Neural crest cell (in vitro differentiated cells): ENCODE results near the gene PDE6G. TPM values are rescaled to one million over a fixed set of nuclear protein-coding genes. Genes with fewer than 3 reads are reported as not detected.

ENCODE experiments used
- DNase-seq: peaks from one replicate; pipeline ENCODE4 v3.0.0; 2021; ENCODE audit warnings: low read depth, mixed read lengths, low spot score
- H3K27ac Mint-ChIP-seq: one replicate; pipeline ENCODE4 v1.8.0; 2021; ENCODE audit warnings: mild to moderate bottlenecking, mixed read lengths; ENCODE audit not compliant: unreplicated experiment
- H3K27me3 Mint-ChIP-seq: 2 replicates; pipeline ENCODE4 v1.8.0; 2021; ENCODE audit warnings: low read depth, mild to moderate bottlenecking, mixed read lengths
- H3K36me3 Mint-ChIP-seq: 2 replicates; pipeline ENCODE4 v1.8.0; 2021; ENCODE audit warnings: low read depth, mild to moderate bottlenecking, mixed read lengths
- H3K4me1 Mint-ChIP-seq: 2 replicates; pipeline ENCODE4 v1.8.0; 2021; ENCODE audit warnings: mixed read lengths
- H3K4me3 Mint-ChIP-seq: one replicate; pipeline ENCODE4 v1.8.0; 2021; ENCODE audit warnings: mild to moderate bottlenecking, mixed read lengths
- H3K9me3 Mint-ChIP-seq: 2 replicates; pipeline ENCODE4 v1.8.0; 2021; ENCODE audit warnings: mixed read lengths
- total RNA-seq: library from RNA; stranded (reverse); gene quantifications from 2 replicates; pipeline ENCODE4 v1.2.1, GENCODE V29; 2021
- TF ChIP-seq, protein P1 (sequence below): fragments of 200-600 bp; sonication (generic); conservative IDR thresholded peaks from 2 replicates; pipeline ENCODE4 v1.5.0; 2021; ENCODE audit warnings: antibody characterized with exemption, mild to moderate bottlenecking

The PDE6G gene
- total RNA-seq, 1 donor from 2014 or later: 0.79 TPM

- no peak overlapping the region for H3K4me3 Mint-ChIP-seq
- H3K4me1 Mint-ChIP-seq: no peaks in the 10 kb centered on the region
- H3K27me3 Mint-ChIP-seq: no peaks in the 10 kb centered on the region
- TF ChIP-seq, protein P1, sequence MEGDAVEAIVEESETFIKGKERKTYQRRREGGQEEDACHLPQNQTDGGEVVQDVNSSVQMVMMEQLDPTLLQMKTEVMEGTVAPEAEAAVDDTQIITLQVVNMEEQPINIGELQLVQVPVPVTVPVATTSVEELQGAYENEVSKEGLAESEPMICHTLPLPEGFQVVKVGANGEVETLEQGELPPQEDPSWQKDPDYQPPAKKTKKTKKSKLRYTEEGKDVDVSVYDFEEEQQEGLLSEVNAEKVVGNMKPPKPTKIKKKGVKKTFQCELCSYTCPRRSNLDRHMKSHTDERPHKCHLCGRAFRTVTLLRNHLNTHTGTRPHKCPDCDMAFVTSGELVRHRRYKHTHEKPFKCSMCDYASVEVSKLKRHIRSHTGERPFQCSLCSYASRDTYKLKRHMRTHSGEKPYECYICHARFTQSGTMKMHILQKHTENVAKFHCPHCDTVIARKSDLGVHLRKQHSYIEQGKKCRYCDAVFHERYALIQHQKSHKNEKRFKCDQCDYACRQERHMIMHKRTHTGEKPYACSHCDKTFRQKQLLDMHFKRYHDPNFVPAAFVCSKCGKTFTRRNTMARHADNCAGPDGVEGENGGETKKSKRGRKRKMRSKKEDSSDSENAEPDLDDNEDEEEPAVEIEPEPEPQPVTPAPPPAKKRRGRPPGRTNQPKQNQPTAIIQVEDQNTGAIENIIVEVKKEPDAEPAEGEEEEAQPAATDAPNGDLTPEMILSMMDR: no peak
- H3K36me3 Mint-ChIP-seq: peaks cover 6% of the 10 kb centered on the region
- no peak overlapping the region for H3K27ac Mint-ChIP-seq
- no peak for DNase-seq
- H3K9me3 Mint-ChIP-seq: no peaks in the 10 kb centered on the region
Observed at GRCh38 chr17:81609541-81610311, 46.6 kb downstream of the PDE6G start.

DNA sequence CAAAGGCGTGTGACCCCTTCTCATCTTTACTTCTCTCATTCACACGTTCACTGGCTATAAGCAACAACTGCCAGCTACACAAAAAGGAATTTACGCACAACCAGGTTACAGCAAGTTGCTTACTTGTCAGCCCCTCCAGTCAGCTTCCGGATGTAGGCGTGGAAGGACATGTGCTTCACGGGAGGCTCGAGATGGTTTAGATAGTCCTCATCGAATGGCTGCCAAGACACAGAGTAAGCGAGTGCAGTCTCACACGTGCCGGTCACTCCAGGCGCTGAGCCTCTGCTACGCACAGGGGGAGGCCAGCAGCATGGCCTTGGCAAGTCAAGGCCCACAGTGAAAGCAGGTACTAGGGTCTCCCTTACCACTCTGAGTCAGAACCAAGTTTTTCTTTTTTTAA is 47.7 kb downstream of the PDE6G start:
- DNase-seq: no peak
- peaks cover 6% of the 10 kb centered on the region for H3K36me3 Mint-ChIP-seq
- H3K9me3 Mint-ChIP-seq: no peaks in the 10 kb centered on the region
- no peaks in the 10 kb centered on the region for H3K4me1 Mint-ChIP-seq
- no peak overlapping the region for H3K27ac Mint-ChIP-seq
- TF ChIP-seq, protein P1: no peak
- no peak overlapping the region for H3K4me3 Mint-ChIP-seq
- H3K27me3 Mint-ChIP-seq: no peaks in the 10 kb centered on the region

DNA sequence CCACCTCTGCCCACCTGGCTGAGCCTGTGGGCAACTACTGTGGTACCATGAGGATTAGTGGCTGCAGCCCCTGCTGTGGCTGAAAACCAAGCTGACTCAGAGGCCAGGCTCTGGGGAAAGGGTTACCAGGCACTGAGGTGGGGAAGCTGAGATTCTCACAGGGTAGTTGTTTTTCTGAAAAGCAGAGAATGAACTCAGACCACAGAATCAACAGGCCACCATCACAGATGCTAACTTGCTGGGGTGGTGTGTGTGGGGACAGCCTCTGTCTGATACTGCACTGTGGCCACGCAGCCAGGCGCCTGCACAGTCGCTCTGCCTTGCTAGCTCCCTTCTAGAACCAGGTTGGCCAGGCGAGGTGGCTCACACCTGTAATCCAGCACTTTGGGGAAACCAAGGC is 48.3 kb downstream of the PDE6G start:
- no peak overlapping the region for H3K27ac Mint-ChIP-seq
- TF ChIP-seq, protein P1: no peak
- no peaks in the 10 kb centered on the region for H3K9me3 Mint-ChIP-seq
- H3K4me1 Mint-ChIP-seq: no peaks in the 10 kb centered on the region
- no peaks in the 10 kb centered on the region for H3K27me3 Mint-ChIP-seq
- no peak for DNase-seq
- H3K36me3 Mint-ChIP-seq: peaks cover 6% of the 10 kb centered on the region
- H3K4me3 Mint-ChIP-seq: no peak overlapping the region

DNA sequence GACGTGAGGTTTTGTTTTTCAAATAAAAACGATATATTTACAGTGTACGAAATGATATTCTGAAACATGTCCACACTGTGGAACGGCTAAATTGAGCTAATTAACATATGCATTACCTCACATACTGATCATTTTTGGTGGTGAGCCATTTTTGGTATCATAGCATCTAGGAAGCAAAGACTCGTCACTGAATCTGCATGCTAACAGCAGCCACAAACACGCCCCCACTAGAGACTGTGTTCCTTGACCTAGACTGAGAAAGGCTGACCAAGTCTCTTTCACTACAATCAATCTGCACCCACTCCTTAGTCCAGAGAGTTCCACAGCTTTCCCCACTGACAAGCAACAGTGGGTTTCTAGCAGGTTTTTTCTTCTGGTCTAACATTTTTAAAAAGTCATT is 48.9 kb downstream of the PDE6G start:
- Mint-ChIP-seq H3K9me3 (no peaks in the 10 kb centered on the region), H3K4me1 (no peaks in the 10 kb centered on the region), H3K27ac (no peak overlapping the region), H3K36me3 (peaks cover 6% of the 10 kb centered on the region), H3K27me3 (no peaks in the 10 kb centered on the region), H3K4me3 (no peak overlapping the region)
- DNase-seq: no peak
- TF ChIP-seq, protein P1: no peak

DNA sequence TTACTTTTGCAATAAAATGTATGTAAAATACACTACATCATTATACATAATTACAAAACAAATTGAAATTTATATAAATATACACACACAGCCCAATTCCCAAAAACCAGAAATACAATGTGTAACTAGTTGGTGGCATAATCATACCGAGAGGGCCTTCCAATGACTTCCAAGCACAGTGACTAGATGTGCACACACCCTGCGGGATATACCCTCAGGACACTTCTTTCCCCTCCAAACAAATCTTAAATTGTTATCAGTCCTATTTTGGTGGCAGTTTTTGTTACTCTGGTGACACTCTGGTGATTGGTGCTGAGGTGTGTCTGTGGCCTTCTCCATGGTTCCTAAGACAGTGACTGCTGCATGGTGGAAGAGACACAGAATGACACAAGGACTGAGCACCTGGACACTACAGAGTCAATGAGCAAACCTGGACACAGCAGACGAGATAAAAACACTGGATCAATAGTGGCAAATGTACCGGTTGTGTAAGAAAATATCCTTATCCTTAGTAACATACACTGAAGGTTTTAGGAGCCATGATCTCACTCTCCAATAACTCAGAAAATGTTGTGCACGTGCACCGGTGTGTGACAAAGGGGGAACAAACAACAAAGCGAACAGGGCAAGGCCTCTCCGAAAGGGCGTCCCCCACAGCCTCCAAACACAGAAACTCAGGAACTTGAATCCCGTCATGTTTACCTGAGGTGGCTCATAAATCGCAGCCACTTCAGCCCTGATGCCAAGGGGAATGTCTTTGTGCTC is 52.3 kb downstream of the PDE6G start:
- no peak overlapping the region for H3K27ac Mint-ChIP-seq
- no peaks in the 10 kb centered on the region for H3K4me1 Mint-ChIP-seq
- no peak for DNase-seq
- H3K9me3 Mint-ChIP-seq: no peaks in the 10 kb centered on the region
- H3K36me3 Mint-ChIP-seq: peaks cover 2% of the 10 kb centered on the region
- H3K27me3 Mint-ChIP-seq: no peaks in the 10 kb centered on the region
- TF ChIP-seq, protein P1: no peak
- H3K4me3 Mint-ChIP-seq: no peak overlapping the region
